Right renal pelvis (tissue), 4 donors: ENCODE data around the gene L3HYPDH. TPM values are rescaled to one million over a fixed set of nuclear protein-coding genes. Genes with fewer than 3 reads are reported as not detected.

Experiments
- DNase-seq, 4 donors: peaks; one replicate each; pipeline ENCODE4 v3.0.0-alpha.2; 2013; ENCODE audit warnings: low read depth in 4 of 4, low spot score in 3 of 4, missing footprints in 1 of 4
- polyA plus RNA-seq, 4 donors: library from polyadenylated mRNA; unstranded; fragments of 120-200 nt; gene quantifications; one replicate each; pipeline ENCODE4 v1.2.1, GENCODE V29; 2013; ENCODE audit not compliant: insufficient read length in 4 of 4

The L3HYPDH gene
- polyA plus RNA-seq, 4 donors: 42.1 to 52.8 (median 45.1) TPM

DNA sequence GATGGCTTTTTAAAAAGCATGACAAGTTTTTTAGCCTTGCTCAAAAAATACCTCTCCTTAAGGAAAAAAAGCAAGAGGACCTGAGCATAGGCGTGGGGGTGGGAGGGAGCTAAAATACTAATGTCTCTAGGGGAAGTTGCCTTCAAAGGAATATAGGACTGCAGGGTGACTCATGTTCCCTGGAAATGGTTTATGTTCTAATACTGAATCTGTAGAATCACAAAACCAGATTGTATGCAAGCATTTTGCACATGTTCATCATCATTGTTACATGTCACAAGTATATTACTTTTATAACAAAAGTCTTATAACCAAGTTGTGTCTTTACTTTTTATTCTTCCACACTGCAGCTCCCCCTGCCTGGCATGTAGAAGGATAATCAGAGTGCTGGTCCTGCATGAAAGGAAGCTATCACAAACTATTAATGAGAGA lies 55.6 kb downstream of the L3HYPDH start:
- no peak for DNase-seq

DNA sequence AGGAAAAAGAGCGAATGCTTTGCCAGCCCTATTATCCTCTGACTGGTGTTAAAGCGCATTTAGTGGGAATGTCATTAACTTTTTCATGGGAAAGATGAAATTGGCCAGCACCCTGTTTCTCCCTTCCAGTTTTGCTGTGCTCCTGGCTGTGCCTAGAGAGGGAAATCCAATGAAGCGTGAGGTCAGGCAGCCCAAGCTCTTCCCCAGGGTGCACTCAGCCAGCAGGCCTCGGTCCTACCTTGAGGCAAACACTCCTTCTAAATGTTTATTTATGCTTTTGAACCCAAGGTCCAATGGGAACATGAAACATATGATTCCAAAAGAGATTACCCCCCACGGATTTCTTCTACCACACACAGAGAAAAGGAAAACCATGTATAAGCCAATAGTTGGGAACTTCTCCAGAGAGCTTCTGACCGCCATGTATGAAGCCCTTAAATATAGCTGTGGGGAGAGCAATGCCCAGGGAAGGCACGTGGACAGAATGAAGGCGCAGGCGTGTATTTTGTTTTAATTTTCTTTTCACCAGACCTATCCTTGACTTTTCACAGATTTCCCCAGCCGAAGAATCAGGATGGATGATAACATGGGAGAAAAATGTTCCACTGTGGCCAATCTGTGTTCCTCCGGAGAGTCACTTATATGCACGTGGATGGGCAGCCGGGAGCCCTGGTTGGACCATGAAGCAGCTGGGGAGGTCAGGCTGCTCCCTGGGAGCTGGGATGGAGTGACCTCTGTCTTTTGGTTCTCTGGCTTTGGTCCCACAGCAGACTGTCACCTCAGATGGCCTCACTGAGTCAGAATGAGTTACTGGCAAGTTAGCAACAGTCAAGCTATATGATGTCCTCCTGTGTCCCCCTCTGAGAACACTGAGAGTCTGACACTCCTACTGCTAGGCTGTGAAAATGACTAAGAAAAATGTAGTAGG lies 56.3 kb downstream of the L3HYPDH start:
- DNase-seq: no peak

- no peak for DNase-seq
Measured at GRCh38 chr14:59425322-59425935, 58.8 kb downstream of the L3HYPDH start.

- DNase-seq: peak in 1 of 4 donors; percentile 65
Measured at GRCh38 chr14:59424341-59425071, 59.7 kb downstream of the L3HYPDH start.

Other genes with a start within 250 kb of the L3HYPDH start
- gene GPR135, start 19.0 kb downstream of the L3HYPDH start, polyA plus RNA-seq: 1 to 10 TPM; 3.4 to 4.4 (median 3.8) TPM
- 10 to 100 TPM; 66.2 to 94.8 (median 84.8) TPM for gene JKAMP, start 109 bp upstream of the L3HYPDH start, polyA plus RNA-seq
- gene CCDC175, start 92.4 kb upstream of the L3HYPDH start, polyA plus RNA-seq: under 1 TPM; 0.42 to 0.62 (median 0.50) TPM